Neural progenitor cell (in vitro differentiated cells): ENCODE data around the gene SH3BP5L. TPM values are rescaled to one million over a fixed set of nuclear protein-coding genes. Genes with fewer than 3 reads are reported as not detected.

Experiments
- DNase-seq: peaks from one replicate; pipeline ENCODE4 v3.0.0-alpha.2; 2016; ENCODE audit warnings: low spot score
- H2AFZ ChIP-seq: fragments of 200-600 bp; sonication (generic); replicated peaks from 2 replicates; pipeline ENCODE4 v1.6.1; 2016; ENCODE audit warnings: antibody characterized with exemption
- H3F3A ChIP-seq: fragments of 200-600 bp; sonication (generic); 2 replicates; pipeline ENCODE4 v1.6.1; 2016; ENCODE audit warnings: antibody characterized with exemption, low read depth
- H3K27ac ChIP-seq: fragments of 200-600 bp; sonication (generic); 2 replicates; pipeline ENCODE4 v1.5.1; 2016; ENCODE audit warnings: mild to moderate bottlenecking
- H3K27me3 ChIP-seq: fragments of 200-600 bp; sonication (generic); 2 replicates; pipeline ENCODE4 v1.6.1; 2016; ENCODE audit warnings: mild to moderate bottlenecking, moderate library complexity
- H3K36me3 ChIP-seq: fragments of 200-600 bp; sonication (generic); 2 replicates; pipeline ENCODE4 v1.5.1; 2016
- H3K4me1 ChIP-seq: fragments of 200-600 bp; sonication (generic); 2 replicates; pipeline ENCODE4 v1.6.1; 2016; ENCODE audit warnings: mixed run types
- H3K4me2 ChIP-seq: fragments of 200-600 bp; sonication (generic); 2 replicates; pipeline ENCODE4 v1.6.1; 2016
- H3K4me3 ChIP-seq: fragments of 200-600 bp; sonication (generic); 2 replicates; pipeline ENCODE4 v1.5.1; 2016
- H3K79me2 ChIP-seq: fragments of 200-600 bp; sonication (generic); 2 replicates; pipeline ENCODE4 v1.6.1; 2016; ENCODE audit warnings: low read depth
- H3K9ac ChIP-seq: fragments of 200-600 bp; sonication (generic); 2 replicates; pipeline ENCODE4 v1.6.1; 2016
- H3K9me3 ChIP-seq: fragments of 200-600 bp; sonication (generic); 2 replicates; pipeline ENCODE4 v1.5.1; 2016; ENCODE audit warnings: low read depth
- H4K20me1 ChIP-seq: fragments of 200-600 bp; sonication (generic); 2 replicates; pipeline ENCODE4 v1.6.1; 2016; ENCODE audit warnings: low read depth
- H3K27ac Mint-ChIP-seq: 3 replicates; pipeline ENCODE4 v1.8.0; 2021; ENCODE audit warnings: mixed read lengths
- H3K27me3 Mint-ChIP-seq: 2 replicates; pipeline ENCODE4 v1.8.0; 2022; ENCODE audit warnings: low read depth, mild to moderate bottlenecking, inconsistent platforms, moderate library complexity, mixed read lengths; ENCODE audit not compliant: insufficient read depth
- H3K36me3 Mint-ChIP-seq: 3 replicates; pipeline ENCODE4 v1.8.0; 2021; ENCODE audit warnings: mixed read lengths
- H3K4me1 Mint-ChIP-seq: 3 replicates; pipeline ENCODE4 v1.8.0; 2021; ENCODE audit warnings: mixed read lengths
- H3K4me3 Mint-ChIP-seq: 3 replicates; pipeline ENCODE4 v1.8.0; 2021; ENCODE audit warnings: mild to moderate bottlenecking, moderate library complexity, mixed read lengths
- H3K9me3 Mint-ChIP-seq: 3 replicates; pipeline ENCODE4 v1.8.0; 2020; ENCODE audit warnings: mixed read lengths
- EZH2 ChIP-seq: fragments of 200-600 bp; sonication (generic); IDR thresholded peaks from 2 replicates; pipeline ENCODE4 v1.6.1; 2017; ENCODE audit warnings: antibody characterized with exemption, mild to moderate bottlenecking, moderate library complexity
- EZH2phosphoT487 ChIP-seq: fragments of 200-600 bp; sonication (generic); IDR thresholded peaks from 2 replicates; pipeline ENCODE4 v1.6.1; 2017; ENCODE audit warnings: antibody characterized with exemption
- total RNA-seq: library from RNA; depleted of rRNA; stranded (reverse); fragments of >200 nt; gene quantifications from 2 replicates; pipeline ENCODE4 v1.2.3, GENCODE V29; 2015; ENCODE audit warnings: low replicate concordance
- TF ChIP-seq, protein P1 (sequence below): fragments of 200-600 bp; sonication (generic); IDR thresholded peaks from 2 replicates; pipeline ENCODE4 v1.5.1; 2017; ENCODE audit warnings: antibody characterized with exemption, mild to moderate bottlenecking

Gene SH3BP5L
- total RNA-seq, 1 donor from 2014 or later: 9.6 TPM

- H2AFZ ChIP-seq: no peak overlapping the region
- peaks cover 15% of the 10 kb centered on the region for H4K20me1 ChIP-seq
- H3K36me3 ChIP-seq: no peaks in the 10 kb centered on the region
- no peak overlapping the region for H3K4me2 ChIP-seq
- H3K27me3 Mint-ChIP-seq: peaks cover 3% of the 10 kb centered on the region
- H3K27ac Mint-ChIP-seq: no peak overlapping the region
- H3K27me3 ChIP-seq: no peaks in the 10 kb centered on the region
- peaks cover 52% of the 10 kb centered on the region for H3K79me2 ChIP-seq
- TF ChIP-seq EZH2: no peak
- TF ChIP-seq EZH2phosphoT487: no peak
- TF ChIP-seq, protein P1, sequence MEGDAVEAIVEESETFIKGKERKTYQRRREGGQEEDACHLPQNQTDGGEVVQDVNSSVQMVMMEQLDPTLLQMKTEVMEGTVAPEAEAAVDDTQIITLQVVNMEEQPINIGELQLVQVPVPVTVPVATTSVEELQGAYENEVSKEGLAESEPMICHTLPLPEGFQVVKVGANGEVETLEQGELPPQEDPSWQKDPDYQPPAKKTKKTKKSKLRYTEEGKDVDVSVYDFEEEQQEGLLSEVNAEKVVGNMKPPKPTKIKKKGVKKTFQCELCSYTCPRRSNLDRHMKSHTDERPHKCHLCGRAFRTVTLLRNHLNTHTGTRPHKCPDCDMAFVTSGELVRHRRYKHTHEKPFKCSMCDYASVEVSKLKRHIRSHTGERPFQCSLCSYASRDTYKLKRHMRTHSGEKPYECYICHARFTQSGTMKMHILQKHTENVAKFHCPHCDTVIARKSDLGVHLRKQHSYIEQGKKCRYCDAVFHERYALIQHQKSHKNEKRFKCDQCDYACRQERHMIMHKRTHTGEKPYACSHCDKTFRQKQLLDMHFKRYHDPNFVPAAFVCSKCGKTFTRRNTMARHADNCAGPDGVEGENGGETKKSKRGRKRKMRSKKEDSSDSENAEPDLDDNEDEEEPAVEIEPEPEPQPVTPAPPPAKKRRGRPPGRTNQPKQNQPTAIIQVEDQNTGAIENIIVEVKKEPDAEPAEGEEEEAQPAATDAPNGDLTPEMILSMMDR: no peak
- no peak overlapping the region for H3K4me3 ChIP-seq
- H3K4me1 ChIP-seq: no peaks in the 10 kb centered on the region
- H3K27ac ChIP-seq: no peak overlapping the region
- no peaks in the 10 kb centered on the region for H3K9me3 ChIP-seq
- peaks cover 17% of the 10 kb centered on the region for H3K36me3 Mint-ChIP-seq
- peaks cover 6% of the 10 kb centered on the region for H3K4me1 Mint-ChIP-seq
- no peak overlapping the region for H3K9ac ChIP-seq
- H3K9me3 Mint-ChIP-seq: no peaks in the 10 kb centered on the region
- H3F3A ChIP-seq: no peaks in the 10 kb centered on the region
- no peak overlapping the region for H3K4me3 Mint-ChIP-seq
- DNase-seq: no peak
Measured at GRCh38 chr1:248818505-248819374, 7.0 kb downstream of the SH3BP5L start.

DNA sequence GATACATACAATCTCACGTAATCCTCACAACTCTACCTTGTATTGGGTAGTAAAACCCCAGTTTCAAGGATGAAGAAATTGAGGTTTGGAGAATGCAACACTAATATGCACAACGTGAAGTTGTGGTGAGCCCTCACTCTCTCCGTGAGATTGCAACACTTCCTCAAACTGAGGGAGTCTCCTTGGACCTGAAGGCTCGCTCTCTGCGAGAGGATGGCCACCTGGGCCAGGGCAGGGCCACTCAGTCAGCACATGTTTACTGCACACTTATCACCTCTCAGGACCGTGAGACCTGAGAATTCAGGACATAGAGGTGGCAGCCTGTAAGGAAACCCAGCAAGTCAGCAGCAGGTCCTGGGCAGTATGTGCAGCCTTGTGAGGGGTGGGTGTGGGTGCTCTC, 8.7 kb downstream of the SH3BP5L start:
- no peaks in the 10 kb centered on the region for H3K36me3 ChIP-seq

DNA sequence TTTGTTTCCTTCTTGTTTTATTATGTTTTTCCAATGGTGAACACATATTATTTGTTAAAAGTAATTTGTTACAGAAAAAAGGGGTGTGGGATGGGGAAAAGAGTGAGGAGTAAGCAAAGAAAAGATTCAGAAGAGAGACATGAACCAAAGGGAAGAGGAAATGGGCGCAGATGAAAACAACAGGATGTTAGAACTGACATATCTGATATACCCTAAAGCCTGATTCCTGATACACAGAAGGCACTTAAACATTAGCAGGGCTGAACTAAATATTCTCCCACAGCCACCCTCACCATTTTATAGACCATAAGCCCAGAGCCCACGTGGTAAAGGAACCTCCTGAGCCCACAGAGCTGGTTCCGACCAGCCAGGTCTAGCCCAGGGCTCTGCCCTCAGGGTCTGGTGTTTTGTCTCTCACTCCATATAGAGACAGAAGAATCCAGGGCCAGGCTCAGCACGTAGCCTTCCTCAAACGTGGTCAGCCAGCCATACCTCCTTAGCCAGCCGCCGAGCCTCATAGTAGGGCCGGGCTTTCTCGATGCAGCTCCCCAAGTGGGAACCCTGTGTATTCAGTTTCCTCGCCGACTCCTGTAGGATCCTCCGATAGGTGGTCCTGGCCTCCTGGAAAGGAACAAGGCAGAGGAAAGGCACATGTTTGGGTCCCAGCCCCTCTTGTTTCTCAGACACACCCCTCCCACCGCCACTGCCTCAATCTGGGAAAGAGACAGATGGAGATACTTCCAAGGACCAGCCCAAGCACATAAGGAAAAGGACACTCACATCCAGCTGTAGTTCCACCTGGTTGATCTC, 9.5 kb downstream of the SH3BP5L start:
- no peak for DNase-seq
- no peaks in the 10 kb centered on the region for H3K9me3 Mint-ChIP-seq
- no peak overlapping the region for H3K4me2 ChIP-seq
- H3K9me3 ChIP-seq: no peaks in the 10 kb centered on the region
- no peaks in the 10 kb centered on the region for H3K4me1 Mint-ChIP-seq
- no peak overlapping the region for H3K27ac ChIP-seq
- no peaks in the 10 kb centered on the region for H3K36me3 ChIP-seq
- peaks cover 9% of the 10 kb centered on the region for H4K20me1 ChIP-seq
- peaks cover 27% of the 10 kb centered on the region for H3K79me2 ChIP-seq
- no peak overlapping the region for H2AFZ ChIP-seq
- H3K27me3 ChIP-seq: no peaks in the 10 kb centered on the region
- H3K4me3 Mint-ChIP-seq: no peak overlapping the region
- H3K4me3 ChIP-seq: no peak overlapping the region
- H3K27me3 Mint-ChIP-seq: peaks cover 4% of the 10 kb centered on the region
- no peak overlapping the region for H3K9ac ChIP-seq
- no peaks in the 10 kb centered on the region for H3F3A ChIP-seq
- H3K36me3 Mint-ChIP-seq: peaks cover 20% of the 10 kb centered on the region
- no peaks in the 10 kb centered on the region for H3K4me1 ChIP-seq
- H3K27ac Mint-ChIP-seq: peak overlapping the region; percentile 50
- TF ChIP-seq, protein P1: no peak
- TF ChIP-seq EZH2phosphoT487: no peak
- no peak for TF ChIP-seq EZH2

More for the DNA sequence above, 8.7 kb downstream of the SH3BP5L start:
- Histone ChIP-seq H3K4me1 (no peaks in the 10 kb centered on the region), H3K9ac (no peak overlapping the region), H3K79me2 (peaks cover 35% of the 10 kb centered on the region), H2AFZ (no peak overlapping the region), H3K9me3 (no peaks in the 10 kb centered on the region), H3K4me2 (no peak overlapping the region), H4K20me1 (peaks cover 9% of the 10 kb centered on the region), H3F3A (no peaks in the 10 kb centered on the region), H3K27ac (no peak overlapping the region), H3K27me3 (no peaks in the 10 kb centered on the region), H3K4me3 (no peak overlapping the region)
- H3K36me3 Mint-ChIP-seq: peaks cover 17% of the 10 kb centered on the region
- H3K27ac Mint-ChIP-seq: no peak overlapping the region
- no peak for DNase-seq
- no peaks in the 10 kb centered on the region for H3K4me1 Mint-ChIP-seq
- H3K9me3 Mint-ChIP-seq: no peaks in the 10 kb centered on the region
- H3K27me3 Mint-ChIP-seq: peaks cover 3% of the 10 kb centered on the region
- TF ChIP-seq, protein P1: no peak
- no peak for TF ChIP-seq EZH2phosphoT487
- H3K4me3 Mint-ChIP-seq: no peak overlapping the region
